ENCODE data around the gene KIAA1755. TPM values are rescaled to one million over a fixed set of nuclear protein-coding genes. Genes with fewer than 3 reads are reported as not detected.

Gene KIAA1755
- polyA plus RNA-seq, 1 of the 3 experiments (the other 2 are of a cell fraction): 0.54 TPM

- Histone ChIP-seq H3K4me1 (ENCODE audit: control insufficient read depth in 1 of 2, insufficient read depth in 2 of 2, low read depth in 1 of 2, low read length in 1 of 2) (peaks cover 0 to 7% of the 10 kb centered on the region in 2 experiments; a peak in 1 of 4 replicates), H3K27me3 (ENCODE audit: insufficient read depth) (no peaks in the 10 kb centered on the region), H4K20me1 (ENCODE audit: insufficient read depth) (no peaks in the 10 kb centered on the region), H2AFZ (ENCODE audit: low read depth) (no peak overlapping the region), H3K27ac (ENCODE audit: low read depth in 2 of 2, low read length in 1 of 2) (no peak overlapping the region), H3K9ac (no peak overlapping the region), H3F3A (replicated peaks; ENCODE audit: insufficient read depth) (peaks cover 13% of the 10 kb centered on the region), H3K9me2 (no peaks in the 10 kb centered on the region), H3K4me3 (ENCODE audit: low read depth in 2 of 2, low read length in 1 of 2) (no peak overlapping the region), H3K4me2 (no peak overlapping the region), H3K79me2 (ENCODE audit: insufficient read depth) (no peaks in the 10 kb centered on the region), H3K36me3 (replicated peaks in 1 of 2; ENCODE audit: control insufficient read depth in 1 of 2, insufficient read depth in 2 of 2, low read length in 1 of 2) (no peaks in the 10 kb centered on the region), H3K9me3 (no peaks in the 10 kb centered on the region)
- no peak for DNase-seq
- TF ChIP-seq POLR2AphosphoS5 (IDR thresholded peaks at IDR 0.05; ENCODE audit: low read depth, low read length) (no peak), CHD2 (IDR thresholded peaks at IDR 0.05; ENCODE audit: low read length, partially characterized antibody) (no peak), TEAD4 (IDR thresholded peaks at IDR 0.05; ENCODE audit: borderline replicate concordance, insufficient read depth) (no peak), YY1 (IDR thresholded peaks at IDR 0.05; ENCODE audit: low read depth) (no peak), GATA2 (CRISPR knock-in tag; IDR thresholded peaks at IDR 0.05) (no peak)
- POLR2A ChIA-PET: no interaction called here
- 70% methylated on average over 5 of the region's 6 CpGs for WGBS (ENCODE audit: low lambda C conversion rate)
- CTCF ChIA-PET: interaction anchor here (0.8 to 18.4 kb wide), 10 partner anchors 8 to 196 kb away, joined by 3 to 725 read pairs (median 8); partner anchors contain the start of gene TGM2
Measured at GRCh38 chr20:38226553-38226952, 34.0 kb downstream of the KIAA1755 start.

- Histone ChIP-seq H3K9me3 (no peaks in the 10 kb centered on the region), H3F3A (replicated peaks; ENCODE audit: insufficient read depth) (peaks cover 16% of the 10 kb centered on the region), H3K79me2 (ENCODE audit: insufficient read depth) (no peaks in the 10 kb centered on the region), H3K27me3 (ENCODE audit: insufficient read depth) (no peaks in the 10 kb centered on the region), H2AFZ (ENCODE audit: low read depth) (no peak overlapping the region), H3K9ac (no peak overlapping the region), H3K4me3 (ENCODE audit: low read depth in 2 of 2, low read length in 1 of 2) (no peak overlapping the region), H3K9me2 (no peaks in the 10 kb centered on the region), H4K20me1 (ENCODE audit: insufficient read depth) (no peaks in the 10 kb centered on the region), H3K27ac (ENCODE audit: low read depth in 2 of 2, low read length in 1 of 2) (no peak overlapping the region), H3K4me2 (no peak overlapping the region), H3K36me3 (replicated peaks in 1 of 2; ENCODE audit: control insufficient read depth in 1 of 2, insufficient read depth in 2 of 2, low read length in 1 of 2) (no peaks in the 10 kb centered on the region), H3K4me1 (ENCODE audit: control insufficient read depth in 1 of 2, insufficient read depth in 2 of 2, low read depth in 1 of 2, low read length in 1 of 2) (peaks cover 0 to 8% of the 10 kb centered on the region in 2 experiments; a peak in 1 of 4 replicates)
- TF ChIP-seq REST (IDR thresholded peaks at IDR 0.05; ENCODE audit: low read depth, low read length) (no peak), PBX3 (IDR thresholded peaks at IDR 0.05) (no peak), JUND (IDR thresholded peaks at IDR 0.05) (no peak), TCF12 (IDR thresholded peaks at IDR 0.05) (no peak), EZH2phosphoT487 (IDR thresholded peaks at IDR 0.05; ENCODE audit: borderline replicate concordance, low read depth) (no peak), ELF1 (IDR thresholded peaks at IDR 0.05) (no peak), NRF1 (IDR thresholded peaks at IDR 0.05; ENCODE audit: low read depth, low read length) (no peak), ZBTB33 (IDR thresholded peaks at IDR 0.05; ENCODE audit: borderline replicate concordance, low read depth) (no peak)
- ChIA-PET CTCF (interaction anchor here (0.6 to 18.4 kb wide), 12 partner anchors 9 to 230 kb away, joined by 3 to 725 read pairs (median 6); partner anchors contain the start of gene TGM2), POLR2A (no interaction called here)
- 46% methylated on average over 2 of the region's 2 CpGs for WGBS (ENCODE audit: low lambda C conversion rate)
- DNase-seq: no peak
Measured at GRCh38 chr20:38225900-38226263, 34.7 kb downstream of the KIAA1755 start.

Measured in SK-N-SH (cell line).